Measurements from ENCODE around the gene CEACAM4. TPM values are rescaled to one million over a fixed set of nuclear protein-coding genes. Genes with fewer than 3 reads are reported as not detected.

The CEACAM4 gene
- total RNA-seq, 1 experiment from 2014 or later = not detected

DNA sequence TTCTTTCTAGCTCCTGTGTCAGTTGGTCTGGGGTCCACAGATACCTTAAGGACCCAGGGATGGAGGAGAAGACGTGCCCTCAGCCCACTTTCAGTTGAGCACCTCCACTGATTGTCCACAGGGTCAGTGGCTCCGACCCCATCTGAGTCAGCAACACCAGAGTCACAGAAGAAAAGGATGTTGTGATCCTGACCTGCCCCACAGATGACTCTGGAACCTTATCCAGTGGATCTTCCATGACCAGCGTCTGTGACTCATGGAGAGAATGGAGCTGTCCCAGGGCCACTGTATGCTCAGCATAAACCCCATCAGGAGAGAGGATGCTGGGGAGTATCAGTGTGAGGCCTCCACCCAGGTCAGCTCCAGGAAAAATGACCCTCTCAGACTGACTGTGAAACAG, 22.0 kb downstream of the CEACAM4 start:
- Histone ChIP-seq H3K36me3 (ENCODE audit: insufficient read depth, low read length, poor library complexity, severe bottlenecking) (no peaks in the 10 kb centered on the region), H3K27ac (ENCODE audit: low read depth, low read length, poor library complexity, severe bottlenecking) (no peak overlapping the region), H3K9me3 (ENCODE audit: low read depth, low read length, poor library complexity, severe bottlenecking) (no peaks in the 10 kb centered on the region), H3K4me1 (ENCODE audit: insufficient read depth, low read length, poor library complexity, severe bottlenecking) (no peaks in the 10 kb centered on the region), H3K27me3 (replicated peaks; ENCODE audit: insufficient read depth, low read depth, low read length, poor library complexity) (no peaks in the 10 kb centered on the region), H3K4me3 (ENCODE audit: low read depth, low read length, poor library complexity, severe bottlenecking) (no peak overlapping the region)
- POLR2A ChIA-PET (ENCODE audit: low non-redundant PET) = no interaction called here
- CTCF ChIA-PET = interaction anchor here (0.5 to 1.1 kb wide), 2 partner anchors 102 to 147 kb away, joined by 3 read pairs; no protein-coding TSS in a partner anchor
- TF ChIP-seq EZH2 (IDR thresholded peaks at IDR 0.05; ENCODE audit: borderline replicate concordance, low read depth, low read length, poor library complexity, severe bottlenecking) = no peak
- TF ChIP-seq, protein P1, sequence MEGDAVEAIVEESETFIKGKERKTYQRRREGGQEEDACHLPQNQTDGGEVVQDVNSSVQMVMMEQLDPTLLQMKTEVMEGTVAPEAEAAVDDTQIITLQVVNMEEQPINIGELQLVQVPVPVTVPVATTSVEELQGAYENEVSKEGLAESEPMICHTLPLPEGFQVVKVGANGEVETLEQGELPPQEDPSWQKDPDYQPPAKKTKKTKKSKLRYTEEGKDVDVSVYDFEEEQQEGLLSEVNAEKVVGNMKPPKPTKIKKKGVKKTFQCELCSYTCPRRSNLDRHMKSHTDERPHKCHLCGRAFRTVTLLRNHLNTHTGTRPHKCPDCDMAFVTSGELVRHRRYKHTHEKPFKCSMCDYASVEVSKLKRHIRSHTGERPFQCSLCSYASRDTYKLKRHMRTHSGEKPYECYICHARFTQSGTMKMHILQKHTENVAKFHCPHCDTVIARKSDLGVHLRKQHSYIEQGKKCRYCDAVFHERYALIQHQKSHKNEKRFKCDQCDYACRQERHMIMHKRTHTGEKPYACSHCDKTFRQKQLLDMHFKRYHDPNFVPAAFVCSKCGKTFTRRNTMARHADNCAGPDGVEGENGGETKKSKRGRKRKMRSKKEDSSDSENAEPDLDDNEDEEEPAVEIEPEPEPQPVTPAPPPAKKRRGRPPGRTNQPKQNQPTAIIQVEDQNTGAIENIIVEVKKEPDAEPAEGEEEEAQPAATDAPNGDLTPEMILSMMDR (conservative IDR thresholded peaks at IDR 0.05; ENCODE audit: low read depth, low read length) = no peak
- DNase-seq (ENCODE audit: low spot score) = no peak
- no TSS peak for BruUV-seq (replicated peaks)
- intact Hi-C loops (cut with micrococcal nuclease; ENCODE audit: unreplicated experiment) = no loop called here

DNA sequence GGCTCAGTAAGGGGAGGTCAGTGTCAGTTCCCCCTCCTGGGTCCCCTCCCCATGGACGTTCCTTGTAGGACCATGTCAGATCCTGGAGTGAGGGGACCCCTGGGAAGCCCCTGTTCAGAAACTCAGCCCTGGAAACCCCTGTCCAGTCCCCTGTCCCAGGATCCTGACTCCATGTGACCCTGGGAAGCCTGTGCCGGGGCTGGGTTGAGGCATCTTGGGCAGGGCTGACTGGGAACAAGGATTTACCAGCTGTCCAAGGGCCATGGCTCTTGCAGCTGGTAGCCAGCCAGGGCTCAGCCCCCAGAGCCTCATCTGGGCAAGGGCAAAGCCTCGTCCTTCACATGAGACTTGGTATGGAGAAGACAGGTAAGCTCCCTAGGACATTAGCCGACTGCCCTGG, 25.1 kb downstream of the CEACAM4 start:
- H3K4me3 ChIP-seq (ENCODE audit: low read depth, low read length, poor library complexity, severe bottlenecking) = no peak overlapping the region
- CTCF ChIA-PET = no interaction called here
- intact Hi-C loops (cut with micrococcal nuclease; ENCODE audit: unreplicated experiment) = no loop called here

DNA sequence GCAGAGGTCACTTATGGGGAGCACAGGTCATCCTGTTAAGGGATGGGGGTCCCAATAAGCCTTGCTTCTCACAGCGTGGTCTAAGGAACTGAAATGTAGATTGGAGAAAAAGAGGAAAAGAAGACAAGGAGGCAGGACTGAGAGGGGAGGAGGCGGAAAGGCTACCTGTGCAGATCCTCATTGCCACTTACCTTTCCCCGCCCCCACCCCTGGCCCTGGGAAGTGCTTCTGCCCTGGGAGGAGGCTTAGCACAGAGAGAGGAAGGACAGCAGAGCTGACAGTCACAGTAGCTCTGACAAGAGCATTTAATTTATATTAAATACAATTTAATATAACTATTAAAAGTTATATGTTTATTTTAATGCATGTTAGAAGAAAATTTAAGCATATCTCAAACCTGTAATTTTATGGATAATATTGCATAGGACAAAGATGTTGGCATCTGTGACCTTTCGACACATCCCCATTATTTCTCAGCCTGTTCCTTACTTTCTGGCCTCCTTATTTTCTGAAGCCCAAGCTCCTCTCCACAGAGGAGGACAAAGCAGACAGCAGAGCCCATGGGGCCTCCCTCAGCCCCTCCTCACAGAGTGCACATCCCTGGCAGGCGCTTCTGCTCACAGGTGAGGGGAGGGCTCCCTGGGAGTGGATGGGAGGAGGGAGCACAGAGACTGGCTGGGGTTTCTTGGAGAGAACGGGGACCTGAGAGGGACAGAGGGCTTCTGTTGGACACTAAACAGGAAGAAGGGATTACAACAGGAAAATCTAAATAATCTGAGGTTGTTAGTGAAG, 27.5 kb downstream of the CEACAM4 start:
- intact Hi-C loops (cut with micrococcal nuclease; ENCODE audit: unreplicated experiment) = no loop called here
- Histone ChIP-seq H3K9me3 (ENCODE audit: low read depth, low read length, poor library complexity, severe bottlenecking) (no peaks in the 10 kb centered on the region), H3K27ac (ENCODE audit: low read depth, low read length, poor library complexity, severe bottlenecking) (no peak overlapping the region), H3K27me3 (replicated peaks; ENCODE audit: insufficient read depth, low read depth, low read length, poor library complexity) (no peaks in the 10 kb centered on the region), H3K4me3 (ENCODE audit: low read depth, low read length, poor library complexity, severe bottlenecking) (no peak overlapping the region), H3K36me3 (ENCODE audit: insufficient read depth, low read length, poor library complexity, severe bottlenecking) (no peaks in the 10 kb centered on the region), H3K4me1 (ENCODE audit: insufficient read depth, low read length, poor library complexity, severe bottlenecking) (no peaks in the 10 kb centered on the region)
- ChIA-PET POLR2A (ENCODE audit: low non-redundant PET) (no interaction called here), CTCF (interaction anchor here (0.5 to 0.9 kb wide), 2 partner anchors 29 to 1125 kb away, joined by 3 to 5 read pairs; no protein-coding TSS in a partner anchor)
- DNase-seq (ENCODE audit: low spot score) = no peak
- no TSS peak for BruUV-seq (replicated peaks)
- TF ChIP-seq EZH2 (IDR thresholded peaks at IDR 0.05; ENCODE audit: borderline replicate concordance, low read depth, low read length, poor library complexity, severe bottlenecking) = no peak
- TF ChIP-seq, protein P1 (conservative IDR thresholded peaks at IDR 0.05; ENCODE audit: low read depth, low read length) = no peak

More for the DNA sequence above, 25.1 kb downstream of the CEACAM4 start:
- no peak for DNase-seq (ENCODE audit: low spot score)
- TF ChIP-seq, protein P1 (conservative IDR thresholded peaks at IDR 0.05; ENCODE audit: low read depth, low read length) = no peak
- no peak for TF ChIP-seq EZH2 (IDR thresholded peaks at IDR 0.05; ENCODE audit: borderline replicate concordance, low read depth, low read length, poor library complexity, severe bottlenecking)
- Histone ChIP-seq H3K27ac (ENCODE audit: low read depth, low read length, poor library complexity, severe bottlenecking) (no peak overlapping the region), H3K36me3 (ENCODE audit: insufficient read depth, low read length, poor library complexity, severe bottlenecking) (no peaks in the 10 kb centered on the region), H3K4me1 (ENCODE audit: insufficient read depth, low read length, poor library complexity, severe bottlenecking) (no peaks in the 10 kb centered on the region), H3K27me3 (replicated peaks; ENCODE audit: insufficient read depth, low read depth, low read length, poor library complexity) (no peaks in the 10 kb centered on the region), H3K9me3 (ENCODE audit: low read depth, low read length, poor library complexity, severe bottlenecking) (no peaks in the 10 kb centered on the region)
- POLR2A ChIA-PET (ENCODE audit: low non-redundant PET) = no interaction called here
- BruUV-seq (replicated peaks) = no TSS peak
